Sigmoid colon (tissue), 7 donors: ENCODE data around the gene USP17L24. TPM values are rescaled to one million over a fixed set of nuclear protein-coding genes. Genes with fewer than 3 reads are reported as not detected.
"Not testable (repeated sequence)": the region's sequence is repeated elsewhere in the genome, so short reads cannot be mapped to it uniquely, and the experiment has no call there.

ENCODE experiments used
- DNase-seq: peaks from one replicate; pipeline ENCODE4 v3.0.0-alpha.2; 2019
- H3K27ac ChIP-seq, 4 donors: fragments of 200-600 bp; sonication (generic); one replicate each; pipeline ENCODE4 v1.5.1; 2016 to 2019; ENCODE audit warnings: mild to moderate bottlenecking in 1 of 4
- H3K27me3 ChIP-seq, 3 donors: fragments of 200-600 bp; sonication (generic); one replicate each; pipeline ENCODE4 v1.5.1; 2019; ENCODE audit warnings: mild to moderate bottlenecking in 1 of 3
- H3K36me3 ChIP-seq, 4 donors: fragments of 200-600 bp; sonication (generic); one replicate each; pipeline ENCODE4 v1.5.1; 2016 to 2019
- H3K4me1 ChIP-seq, 4 donors: fragments of 200-600 bp; sonication (generic); one replicate each; pipeline ENCODE4 v1.5.1; 2017 to 2019
- H3K4me3 ChIP-seq, 4 donors: fragments of 200-600 bp; sonication (generic); one replicate each; pipeline ENCODE4 v1.5.1; 2017 to 2019; ENCODE audit warnings: mild to moderate bottlenecking in 2 of 4, moderate library complexity in 1 of 4
- H3K9me3 ChIP-seq, 4 donors: fragments of 200-600 bp in 3 of 4; sonication (generic) in 3 of 4; one replicate each; pipeline versions ENCODE4 v1.5.1 to v1.6.1; 2013 to 2019
- WGBS, 2 donors: extraction: QIAGEN DNeasy Blood & Tissue Kit; methylation state at CpG; one replicate each; pipeline ENCODE4 v1.1.7; 2013; 5-methylcytosine and 5-hydroxymethylcytosine counted together
- intact Hi-C: fragments of 100-400 bp; cut with DNase I; formaldehyde crosslinking; loops from one replicate; pipeline ENCODE4 v1.15.1; 2023
- polyA plus RNA-seq, 3 donors: library from polyadenylated mRNA; stranded (reverse); fragments of 200-250 nt; gene quantifications; one replicate each; pipeline ENCODE4 v1.2.3, GENCODE V29; 2013
- total RNA-seq, 4 donors: library from RNA; depleted of rRNA; stranded (reverse); fragments of >200 nt; gene quantifications; one replicate each; pipeline ENCODE4 v1.1.0, GENCODE V29; 2016
- donor health status: healthy with polysubstance abuse.
- donor health status: Bipolar disorder and iron deficiency.
- donor health status: healthy.

Gene USP17L24
- total RNA-seq: not detected
- not detected for polyA plus RNA-seq

GRCh38 chr4:9324865-9325264 lies at the start of gene USP17L24:
TSS of gene USP17L24 (plus strand) at chr4:9325165. CDS start at chr4:9325165, 0 bp downstream.
- WGBS, 2 donors: no CpG with 5 or more reads among the region's 15 CpGs
- H3K9me3 ChIP-seq: not testable (repeated sequence)

GRCh38 chr4:9324191-9324590 lies 774 bp upstream of the USP17L24 start:
- H3K4me1 ChIP-seq, H3K27me3 ChIP-seq, intact Hi-C loops, H3K36me3 ChIP-seq, H3K27ac ChIP-seq, DNase-seq, H3K4me3 ChIP-seq, H3K9me3 ChIP-seq: not testable (repeated sequence)
- 88 to 90% methylated on average over 1 of the region's 13 CpGs for WGBS, 2 donors

More at GRCh38 chr4:9324865-9325264, at the start of gene USP17L24:
- H3K27me3 ChIP-seq, H3K4me1 ChIP-seq, DNase-seq, H3K36me3 ChIP-seq, H3K4me3 ChIP-seq, H3K27ac ChIP-seq, intact Hi-C loops: not testable (repeated sequence)

GRCh38 chr4:9329611-9330010 lies 4.6 kb downstream of the USP17L24 start, which contains the start of gene USP17L25:
TSS of gene USP17L25 (plus strand) at chr4:9329911. CDS start at chr4:9329911, 0 bp downstream.
- WGBS, 2 donors: no CpG with 5 or more reads among the region's 15 CpGs

GRCh38 chr4:9334358-9334757 lies 9.4 kb downstream of the USP17L24 start, which contains the start of gene USP17L26:
TSS of gene USP17L26 (plus strand) at chr4:9334658. CDS start at chr4:9334658, 0 bp downstream.
- H3K27ac ChIP-seq, H3K9me3 ChIP-seq, H3K27me3 ChIP-seq, H3K36me3 ChIP-seq, H3K4me3 ChIP-seq, intact Hi-C loops, H3K4me1 ChIP-seq, DNase-seq: not testable (repeated sequence)
- 96% methylated on average over 9 of the region's 15 CpGs; no CpG with 5 or more reads in 1 of the 2 donors for WGBS, 2 donors

More at GRCh38 chr4:9329611-9330010, 4.6 kb downstream of the USP17L24 start, which contains the start of gene USP17L25:
- H3K27ac ChIP-seq, intact Hi-C loops, DNase-seq, H3K4me1 ChIP-seq, H3K9me3 ChIP-seq, H3K36me3 ChIP-seq, H3K27me3 ChIP-seq, H3K4me3 ChIP-seq: not testable (repeated sequence)

- H3K4me3 ChIP-seq, DNase-seq, H3K36me3 ChIP-seq, H3K27ac ChIP-seq, intact Hi-C loops, H3K27me3 ChIP-seq, H3K9me3 ChIP-seq, H3K4me1 ChIP-seq: not testable (repeated sequence)
- WGBS, 2 donors: no CpG with 5 or more reads among the region's 15 CpGs
These were observed 14.1 kb downstream of the USP17L24 start, which contains the start of gene USP17L5 for GRCh38 chr4:9339103-9339502. TSS of gene USP17L5 (plus strand) at chr4:9339403. CDS start at chr4:9339403, 0 bp downstream.

- H3K9me3 ChIP-seq, H3K27ac ChIP-seq, H3K36me3 ChIP-seq, intact Hi-C loops, DNase-seq, H3K4me3 ChIP-seq, H3K27me3 ChIP-seq, H3K4me1 ChIP-seq: not testable (repeated sequence)
- WGBS, 2 donors: no CpG with 5 or more reads among the region's 15 CpGs
These were observed 18.9 kb downstream of the USP17L24 start, which contains the start of gene USP17L27 for GRCh38 chr4:9343848-9344247. TSS of gene USP17L27 (plus strand) at chr4:9344148. CDS start at chr4:9344148, 0 bp downstream.

- H3K4me1 ChIP-seq, H3K9me3 ChIP-seq, DNase-seq, intact Hi-C loops, H3K36me3 ChIP-seq, H3K27ac ChIP-seq, H3K27me3 ChIP-seq, H3K4me3 ChIP-seq: not testable (repeated sequence)
- no CpG with 5 or more reads among the region's 15 CpGs for WGBS, 2 donors
These were observed 23.6 kb downstream of the USP17L24 start, which contains the start of gene USP17L28 for GRCh38 chr4:9348593-9348992. TSS of gene USP17L28 (plus strand) at chr4:9348893. CDS start at chr4:9348893, 0 bp downstream.

GRCh38 chr4:9350866-9351265 lies 25.9 kb downstream of the USP17L24 start:
- H3K9me3 ChIP-seq, H3K27me3 ChIP-seq, DNase-seq, H3K4me3 ChIP-seq, H3K27ac ChIP-seq, intact Hi-C loops, H3K36me3 ChIP-seq, H3K4me1 ChIP-seq: not testable (repeated sequence)
- WGBS, 2 donors: 92 to 95% methylated on average over 13 of the region's 18 CpGs

GRCh38 chr4:9353338-9353737 lies 28.4 kb downstream of the USP17L24 start, which contains the start of gene USP17L29:
TSS of gene USP17L29 (plus strand) at chr4:9353638. CDS start at chr4:9353638, 0 bp downstream.
- DNase-seq, H3K9me3 ChIP-seq, H3K27ac ChIP-seq, H3K4me3 ChIP-seq, intact Hi-C loops, H3K27me3 ChIP-seq, H3K36me3 ChIP-seq, H3K4me1 ChIP-seq: not testable (repeated sequence)
- no CpG with 5 or more reads among the region's 15 CpGs for WGBS, 2 donors

- H3K4me3 ChIP-seq, H3K36me3 ChIP-seq, intact Hi-C loops, H3K4me1 ChIP-seq, DNase-seq, H3K27ac ChIP-seq, H3K9me3 ChIP-seq, H3K27me3 ChIP-seq: not testable (repeated sequence)
- WGBS, 2 donors: no CpG with 5 or more reads among the region's 15 CpGs
These were observed 37.9 kb downstream of the USP17L24 start, which contains the start of gene USP17L30 for GRCh38 chr4:9362829-9363228. TSS of gene USP17L30 (plus strand) at chr4:9363129. CDS start at chr4:9363129, 0 bp downstream.

Other genes starting within 250 kb of the USP17L24 start
- gene FAM90A26, start 154.8 kb upstream of the USP17L24 start, total RNA-seq: not detected
- gene FAM90A26, start 154.8 kb upstream of the USP17L24 start, polyA plus RNA-seq: not detected
- gene USP17L10, start 114.5 kb upstream of the USP17L24 start, total RNA-seq: not detected
- gene USP17L10, start 114.5 kb upstream of the USP17L24 start, polyA plus RNA-seq: not detected
- not detected for gene USP17L11, start 109.8 kb upstream of the USP17L24 start, total RNA-seq
- gene USP17L11, start 109.8 kb upstream of the USP17L24 start, polyA plus RNA-seq: not detected
- not detected for gene USP17L12, start 105.0 kb upstream of the USP17L24 start, total RNA-seq
- gene USP17L12, start 105.0 kb upstream of the USP17L24 start, polyA plus RNA-seq: not detected
- not detected for gene USP17L13, start 100.3 kb upstream of the USP17L24 start, total RNA-seq
- gene USP17L13, start 100.3 kb upstream of the USP17L24 start, polyA plus RNA-seq: not detected
- gene USP17L15, start 90.8 kb upstream of the USP17L24 start, total RNA-seq: not detected
- not detected for gene USP17L15, start 90.8 kb upstream of the USP17L24 start, polyA plus RNA-seq
- gene USP17L17, start 81.3 kb upstream of the USP17L24 start, total RNA-seq: not detected
- gene USP17L17, start 81.3 kb upstream of the USP17L24 start, polyA plus RNA-seq: not detected
- gene USP17L18, start 76.5 kb upstream of the USP17L24 start, total RNA-seq: not detected
- not detected for gene USP17L18, start 76.5 kb upstream of the USP17L24 start, polyA plus RNA-seq
- gene USP17L19, start 71.8 kb upstream of the USP17L24 start, total RNA-seq: not detected
- gene USP17L19, start 71.8 kb upstream of the USP17L24 start, polyA plus RNA-seq: not detected
- gene USP17L20, start 67.0 kb upstream of the USP17L24 start, total RNA-seq: not detected
- gene USP17L20, start 67.0 kb upstream of the USP17L24 start, polyA plus RNA-seq: not detected
- gene USP17L21, start 62.3 kb upstream of the USP17L24 start, total RNA-seq: not detected
- gene USP17L21, start 62.3 kb upstream of the USP17L24 start, polyA plus RNA-seq: not detected
- gene USP17L22, start 57.5 kb upstream of the USP17L24 start, total RNA-seq: not detected
- gene USP17L22, start 57.5 kb upstream of the USP17L24 start, polyA plus RNA-seq: not detected
- not detected for gene USP17L25, start 4.7 kb downstream of the USP17L24 start, total RNA-seq
- gene USP17L25, start 4.7 kb downstream of the USP17L24 start, polyA plus RNA-seq: not detected
- gene USP17L26, start 9.5 kb downstream of the USP17L24 start, total RNA-seq: not detected
- gene USP17L26, start 9.5 kb downstream of the USP17L24 start, polyA plus RNA-seq: not detected
- not detected for gene USP17L5, start 14.2 kb downstream of the USP17L24 start, total RNA-seq
- gene USP17L5, start 14.2 kb downstream of the USP17L24 start, polyA plus RNA-seq: not detected
- gene USP17L27, start 19.0 kb downstream of the USP17L24 start, total RNA-seq: not detected
- not detected for gene USP17L27, start 19.0 kb downstream of the USP17L24 start, polyA plus RNA-seq
- not detected for gene USP17L28, start 23.7 kb downstream of the USP17L24 start, total RNA-seq
- gene USP17L28, start 23.7 kb downstream of the USP17L24 start, polyA plus RNA-seq: not detected
- not detected for gene USP17L29, start 28.5 kb downstream of the USP17L24 start, total RNA-seq
- not detected for gene USP17L29, start 28.5 kb downstream of the USP17L24 start, polyA plus RNA-seq
- not detected for gene USP17L30, start 38.0 kb downstream of the USP17L24 start, total RNA-seq
- gene USP17L30, start 38.0 kb downstream of the USP17L24 start, polyA plus RNA-seq: not detected
- gene DEFB131A, start 119.2 kb downstream of the USP17L24 start, total RNA-seq: not detected
- not detected for gene DEFB131A, start 119.2 kb downstream of the USP17L24 start, polyA plus RNA-seq